MM.1S (cell line): ENCODE results near the gene HNRNPC.

ENCODE experiments used
- DNase-seq: peaks from one replicate; pipeline ENCODE4 v3.0.0-alpha.2; 2015
- H2AFZ ChIP-seq: fragments of 300-600 bp; sonication (generic); 2 replicates; pipeline ENCODE4 v1.6.0; 2016; ENCODE audit warnings: antibody characterized with exemption, low read length
- H3F3A ChIP-seq: fragments of 300-600 bp; sonication (generic); 2 replicates; pipeline ENCODE4 v1.6.1; 2016; ENCODE audit warnings: mild to moderate bottlenecking, antibody characterized with exemption, low read length, moderate library complexity, mixed read lengths; ENCODE audit not compliant: insufficient read depth
- H3K27ac ChIP-seq: fragments of 300-600 bp; sonication (generic); 2 replicates; pipeline ENCODE4 v1.5.1; 2016; ENCODE audit warnings: mild to moderate bottlenecking, low read length
- H3K27me3 ChIP-seq: fragments of 300-600 bp; sonication (generic); replicated peaks from 2 replicates; pipeline ENCODE4 v1.6.0; 2016; ENCODE audit warnings: low read length; ENCODE audit not compliant: insufficient read depth
- H3K36me3 ChIP-seq: fragments of 300-600 bp; sonication (generic); replicated peaks from 2 replicates; pipeline ENCODE4 v1.6.1; 2016; ENCODE audit warnings: mild to moderate bottlenecking, low read length, mixed read lengths; ENCODE audit not compliant: insufficient read depth
- H3K4me1 ChIP-seq: fragments of 300-600 bp; sonication (generic); 2 replicates; pipeline ENCODE4 v1.6.1; 2016; ENCODE audit warnings: low read length, mixed read lengths
- H3K4me2 ChIP-seq: fragments of 300-600 bp; sonication (generic); 2 replicates; pipeline ENCODE4 v1.6.0; 2016; ENCODE audit warnings: low read depth, low read length
- H3K4me3 ChIP-seq: fragments of 300-600 bp; sonication (generic); 2 replicates; pipeline ENCODE4 v1.5.1; 2016; ENCODE audit warnings: low read length, mixed read lengths
- H3K79me2 ChIP-seq: fragments of 300-600 bp; sonication (generic); 2 replicates; pipeline ENCODE4 v1.6.1; 2016; ENCODE audit warnings: mixed run types, low read length, mixed read lengths
- H3K9ac ChIP-seq: fragments of 300-600 bp; sonication (generic); 2 replicates; pipeline ENCODE4 v1.6.1; 2016; ENCODE audit warnings: low read length, mixed read lengths
- H3K9me2 ChIP-seq: fragments of 300-600 bp; sonication (generic); replicated peaks from 2 replicates; pipeline ENCODE4 v1.6.1; 2016; ENCODE audit warnings: mild to moderate bottlenecking, low read length, mixed read lengths; ENCODE audit not compliant: insufficient read depth
- H3K9me3 ChIP-seq: fragments of 300-600 bp; sonication (generic); replicated peaks from 2 replicates; pipeline ENCODE4 v1.6.1; 2016; ENCODE audit warnings: mild to moderate bottlenecking, low read length, mixed read lengths; ENCODE audit not compliant: insufficient read depth
- H4K20me1 ChIP-seq: fragments of 300-600 bp; sonication (generic); 2 replicates; pipeline ENCODE4 v1.6.1; 2016; ENCODE audit warnings: mild to moderate bottlenecking, low read length, moderate library complexity, mixed read lengths; ENCODE audit not compliant: insufficient read depth
- CTCF ChIP-seq: fragments of 300-600 bp; sonication (generic); IDR thresholded peaks from 2 replicates; pipeline ENCODE4 v1.5.1; 2016; ENCODE audit warnings: antibody characterized with exemption, low read length, mixed read lengths
- EZH2 ChIP-seq: fragments of 300-600 bp; sonication (generic); optimal IDR thresholded peaks from 2 replicates; pipeline ENCODE3; 2017; ENCODE audit warnings: low read depth, mild to moderate bottlenecking, antibody characterized with exemption, low read length, mixed read lengths
- EZH2phosphoT487 ChIP-seq: fragments of 300-600 bp; sonication (generic); IDR thresholded peaks from 2 replicates; pipeline ENCODE4 v1.6.1; 2018; ENCODE audit warnings: antibody characterized with exemption, low read length

Gene HNRNPC

GRCh38 chr14:21248739-21249411 is 20.4 kb downstream of the HNRNPC start:
- no peaks in the 10 kb centered on the region for H3K9me2 ChIP-seq
- H3F3A ChIP-seq: peaks cover 3% of the 10 kb centered on the region; the same call in 1 of the 2 replicates
- no peaks in the 10 kb centered on the region for H3K4me1 ChIP-seq
- no peaks in the 10 kb centered on the region for H3K9me3 ChIP-seq
- no peaks in the 10 kb centered on the region for H3K27me3 ChIP-seq
- H3K27ac ChIP-seq: no peak overlapping the region
- H4K20me1 ChIP-seq: peaks cover 47% of the 10 kb centered on the region
- no peak overlapping the region for H2AFZ ChIP-seq
- H3K9ac ChIP-seq: no peak overlapping the region
- H3K4me2 ChIP-seq: no peak overlapping the region
- H3K4me3 ChIP-seq: no peak overlapping the region
- TF ChIP-seq CTCF (no peak), EZH2 (no peak), EZH2phosphoT487 (no peak)
- DNase-seq: no peak
- H3K79me2 ChIP-seq: peaks cover 100% of the 10 kb centered on the region
- H3K36me3 ChIP-seq: no peaks in the 10 kb centered on the region; the same call in 1 of the 2 replicates

GRCh38 chr14:21248338-21248737 is 20.9 kb downstream of the HNRNPC start:
- Histone ChIP-seq H3K9ac (no peak overlapping the region), H3K9me2 (no peaks in the 10 kb centered on the region), H4K20me1 (peaks cover 47% of the 10 kb centered on the region), H3K4me3 (no peak overlapping the region), H3K79me2 (peaks cover 99% of the 10 kb centered on the region), H3K36me3 (no peaks in the 10 kb centered on the region; the same call in 1 of the 2 replicates), H3F3A (peaks cover 3% of the 10 kb centered on the region; the same call in 1 of the 2 replicates), H3K4me1 (no peaks in the 10 kb centered on the region), H2AFZ (no peak overlapping the region), H3K4me2 (no peak overlapping the region), H3K9me3 (no peaks in the 10 kb centered on the region), H3K27me3 (no peaks in the 10 kb centered on the region), H3K27ac (no peak overlapping the region)
- no peak for DNase-seq
- TF ChIP-seq CTCF (no peak), EZH2 (no peak), EZH2phosphoT487 (no peak)

- H3K4me3 ChIP-seq: no peak overlapping the region
- H3F3A ChIP-seq: peaks cover 3% of the 10 kb centered on the region; the same call in 1 of the 2 replicates
- H3K4me2 ChIP-seq: no peak overlapping the region
- TF ChIP-seq EZH2 (no peak), CTCF (no peak), EZH2phosphoT487 (no peak)
- H3K79me2 ChIP-seq: peaks cover 99% of the 10 kb centered on the region
- H3K27me3 ChIP-seq: no peaks in the 10 kb centered on the region
- no peak overlapping the region for H3K27ac ChIP-seq
- H4K20me1 ChIP-seq: peaks cover 62% of the 10 kb centered on the region
- DNase-seq: no peak
- no peaks in the 10 kb centered on the region for H3K4me1 ChIP-seq
- no peak overlapping the region for H2AFZ ChIP-seq
- H3K9ac ChIP-seq: no peak overlapping the region
- no peaks in the 10 kb centered on the region; the same call in 1 of the 2 replicates for H3K36me3 ChIP-seq
- no peaks in the 10 kb centered on the region for H3K9me3 ChIP-seq
- no peaks in the 10 kb centered on the region for H3K9me2 ChIP-seq
Measured at GRCh38 chr14:21245813-21246212, 23.4 kb downstream of the HNRNPC start.
